CD4-positive, alpha-beta T cell treated with Interleukin-2 at 100 ng/mL for 4 hours (primary cell): ENCODE results near the gene SPON2.
A peak's percentile ranks its signal among the peaks of the same experiment; 100 is the strongest.

Source experiments
- DNase-seq: peaks from one replicate; pipeline ENCODE4 v3.0.0-alpha.2; 2020; ENCODE audit warnings: low spot score

The SPON2 gene

GRCh38 chr4:1208970-1209704 is 36.8 kb upstream of the SPON2 start:
- DNase-seq: no peak

- DNase-seq: no peak
Measured at GRCh38 chr4:1208266-1208961, 36.0 kb upstream of the SPON2 start.

GRCh38 chr4:1207603-1208265 is 35.4 kb upstream of the SPON2 start:
- DNase-seq: no peak

- no peak for DNase-seq
Measured at GRCh38 chr4:1207157-1207470, 34.7 kb upstream of the SPON2 start.

- DNase-seq: no peak
Measured at GRCh38 chr4:1206299-1207156, 34.1 kb upstream of the SPON2 start.

GRCh38 chr4:1205586-1206298 is 33.4 kb upstream of the SPON2 start:
- no peak for DNase-seq

- DNase-seq: no peak
Measured at GRCh38 chr4:1204828-1205585, 32.6 kb upstream of the SPON2 start.

GRCh38 chr4:1204286-1204827 is 32.0 kb upstream of the SPON2 start:
- DNase-seq: no peak

- DNase-seq: no peak
Measured at GRCh38 chr4:1203026-1203616, 30.7 kb upstream of the SPON2 start.

- no peak for DNase-seq
Measured at GRCh38 chr4:1202526-1203011, 30.2 kb upstream of the SPON2 start.

GRCh38 chr4:1201851-1202525 is 29.6 kb upstream of the SPON2 start:
- peak; percentile 88 for DNase-seq

GRCh38 chr4:1200425-1201035 is 28.1 kb upstream of the SPON2 start:
- no peak for DNase-seq

- DNase-seq: no peak
Measured at GRCh38 chr4:1199556-1200331, 27.4 kb upstream of the SPON2 start.

GRCh38 chr4:1198098-1198844 is 25.9 kb upstream of the SPON2 start:
- DNase-seq: no peak

- DNase-seq: no peak
Measured at GRCh38 chr4:1196421-1197183, 24.2 kb upstream of the SPON2 start.

GRCh38 chr4:1195891-1196401 is 23.6 kb upstream of the SPON2 start:
- no peak for DNase-seq
